ENCODE data around the gene PAQR4.
A peak's percentile ranks its signal among the peaks of the same experiment; 100 is the strongest.

PAQR4 gene

DNA sequence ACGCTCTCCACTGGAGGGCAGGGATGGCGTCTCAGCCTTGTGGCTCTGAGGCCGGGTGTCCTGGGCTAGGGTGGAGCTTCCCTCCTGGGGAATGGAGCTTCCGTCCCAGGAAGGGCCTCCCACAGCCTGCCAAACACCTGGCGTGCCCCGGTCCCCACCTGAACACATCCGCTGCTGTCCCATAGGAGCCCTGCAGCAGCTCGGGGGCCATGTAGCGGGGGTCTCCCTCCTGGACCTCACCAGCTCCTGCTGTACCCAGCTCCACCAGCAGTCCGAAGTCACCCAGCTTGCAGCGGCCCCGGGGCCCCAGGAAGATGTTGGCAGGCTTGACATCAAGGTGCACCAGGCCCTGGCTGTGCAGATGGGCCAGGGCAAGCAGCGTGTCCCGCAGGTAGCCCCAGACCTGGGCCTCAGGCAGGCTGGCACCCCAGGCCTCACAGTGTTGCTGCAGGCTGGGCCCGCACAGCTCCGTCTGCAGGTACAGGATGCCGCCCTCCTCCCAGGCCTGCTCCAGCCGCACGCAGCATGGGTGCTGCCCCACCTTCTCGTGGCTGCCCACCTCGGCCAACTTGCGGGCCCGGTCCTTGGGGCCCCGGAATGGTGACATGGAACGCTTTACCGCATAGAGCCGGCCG, 6.1 kb downstream of the PAQR4 start:
- no peak overlapping the region for H3K4me3 ChIP-seq (ENCODE audit: control insufficient read depth, low read depth, low read length)
- DNase-seq (ENCODE audit: low read depth), result no peak
- no peak for TF ChIP-seq CTCF (IDR thresholded peaks at IDR 0.05; ENCODE audit: control insufficient read depth, insufficient read depth, low read depth, low read length, missing control alignments)

GRCh38 chr16:2976201-2976600, 7.1 kb downstream of the PAQR4 start:
- no peak overlapping the region for H3K4me3 ChIP-seq (ENCODE audit: control insufficient read depth, low read depth, low read length)
- no peak for TF ChIP-seq CTCF (IDR thresholded peaks at IDR 0.05; ENCODE audit: control insufficient read depth, insufficient read depth, low read depth, low read length, missing control alignments)
- DNase-seq (ENCODE audit: low read depth), result no peak

GRCh38 chr16:2976673-2977072, 7.5 kb downstream of the PAQR4 start:
- TF ChIP-seq CTCF (IDR thresholded peaks at IDR 0.05; ENCODE audit: control insufficient read depth, insufficient read depth, low read depth, low read length, missing control alignments), result no peak
- DNase-seq (ENCODE audit: low read depth), result no peak
- H3K4me3 ChIP-seq (ENCODE audit: control insufficient read depth, low read depth, low read length), result no peak overlapping the region

DNA sequence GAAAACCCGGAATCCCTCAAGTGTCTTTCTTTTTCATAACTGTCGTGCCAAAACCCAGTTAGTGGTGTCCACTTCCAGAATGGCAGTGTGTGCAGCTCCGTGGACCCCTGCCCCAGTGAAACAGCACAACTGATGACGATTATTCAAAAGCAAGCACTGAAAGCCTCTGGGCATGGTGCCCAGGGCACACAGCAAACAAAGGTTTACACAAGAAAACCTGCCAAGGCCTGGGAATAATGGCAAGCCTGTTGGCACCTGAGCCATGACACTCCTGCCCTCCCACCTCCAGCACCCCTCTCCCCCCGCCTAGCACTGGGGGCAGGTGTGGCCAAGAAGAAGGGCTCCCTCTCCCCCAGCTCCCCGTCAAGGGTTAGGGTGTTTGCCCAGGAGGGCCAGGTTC, 8.3 kb downstream of the PAQR4 start:
- no peak for TF ChIP-seq CTCF (IDR thresholded peaks at IDR 0.05; ENCODE audit: control insufficient read depth, insufficient read depth, low read depth, low read length, missing control alignments)
- no peak for DNase-seq (ENCODE audit: low read depth)
- H3K4me3 ChIP-seq (ENCODE audit: control insufficient read depth, low read depth, low read length), result no peak overlapping the region

- no peak for DNase-seq (ENCODE audit: low read depth)
- H3K4me3 ChIP-seq (ENCODE audit: control insufficient read depth, low read depth, low read length), result peak overlapping the region; percentile 80
- no peak for TF ChIP-seq CTCF (IDR thresholded peaks at IDR 0.05; ENCODE audit: control insufficient read depth, insufficient read depth, low read depth, low read length, missing control alignments)
Measured at GRCh38 chr16:2979669-2980226, 10.6 kb downstream of the PAQR4 start.

DNA sequence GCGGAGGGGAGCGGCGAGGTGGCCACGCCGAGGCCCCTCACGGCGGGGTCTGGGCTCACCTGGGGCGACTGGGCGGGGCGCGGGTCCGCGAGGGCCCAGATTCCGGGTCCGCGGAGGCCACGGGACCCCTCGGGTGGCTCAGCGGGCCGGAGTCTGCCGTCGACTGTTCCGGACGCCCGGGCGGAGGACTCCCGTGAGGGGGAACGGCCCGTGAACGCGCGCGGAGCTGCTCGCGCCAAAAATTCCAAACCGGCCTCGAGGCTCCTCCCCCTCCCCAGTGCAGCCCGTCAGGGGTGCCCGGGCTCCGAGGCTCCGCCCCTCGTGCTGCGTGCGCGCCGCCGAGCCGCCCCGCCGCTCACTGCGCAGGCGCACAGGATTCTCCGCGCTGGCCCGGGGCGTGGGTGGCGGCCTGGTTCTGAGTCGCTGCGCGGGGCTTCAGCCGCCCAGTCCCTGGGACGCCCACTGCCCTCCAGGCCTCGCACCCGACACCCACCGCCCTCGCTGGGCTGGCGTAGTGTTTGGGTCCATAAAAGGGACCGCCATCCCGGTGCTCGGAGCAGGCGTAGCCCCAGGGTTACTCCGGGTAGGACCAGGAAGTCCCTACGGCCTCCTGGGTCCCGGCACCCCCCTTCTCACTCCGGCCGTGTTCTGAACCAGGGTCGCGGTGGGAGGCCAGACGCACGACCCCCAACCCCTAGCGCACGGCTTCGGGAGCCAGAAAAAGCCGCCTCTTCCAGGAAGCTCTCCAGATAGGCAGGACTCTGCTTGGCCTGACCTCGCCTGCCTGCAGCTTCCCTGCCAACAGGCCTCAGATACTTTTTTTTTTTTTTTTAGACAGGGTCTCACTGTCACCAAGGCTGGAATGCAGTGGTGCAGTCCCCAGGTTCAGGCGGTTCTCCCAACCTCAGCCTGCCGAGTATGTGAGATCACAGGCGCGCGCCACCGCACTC, 11.4 kb downstream of the PAQR4 start, which contains the start of gene PKMYT1:
TSS of gene PKMYT1 (minus strand) at position 220 of the 950 bp plus-strand sequence. CDS start 789 bp downstream, outside the sequence.
- DNase-seq (ENCODE audit: low read depth), result no peak
- no peak for TF ChIP-seq CTCF (IDR thresholded peaks at IDR 0.05; ENCODE audit: control insufficient read depth, insufficient read depth, low read depth, low read length, missing control alignments)
- peak within 1 kb of the TSS; percentile 80 for H3K4me3 ChIP-seq (ENCODE audit: control insufficient read depth, low read depth, low read length)
